Measurements from ENCODE around the gene TMEM87A.
"Not testable (repeated sequence)": the region's sequence is repeated elsewhere in the genome, so short reads cannot be mapped to it uniquely, and the experiment has no call there.

The TMEM87A gene

GRCh38 chr15:42272939-42273899 lies at the start of gene TMEM87A, which contains the start of gene GANC:
Gene TMEM87A (minus strand): TSS chr15:42273433. CDS start chr15:42273398, 35 bp downstream.
Gene GANC (plus strand): TSS chr15:42273201. CDS start chr15:42274482, 1,281 bp downstream.
- peak; percentile 99 for DNase-seq (ENCODE audit: low spot score)

- DNase-seq (ENCODE audit: low spot score) = no peak
Observed at GRCh38 chr15:42319206-42319605, 46.0 kb upstream of the TMEM87A start.

- not testable (repeated sequence) for DNase-seq (ENCODE audit: low spot score)
Observed at GRCh38 chr15:42316282-42316805, 43.1 kb upstream of the TMEM87A start.

GRCh38 chr15:42315521-42315920 lies 42.3 kb upstream of the TMEM87A start:
- no peak for DNase-seq (ENCODE audit: low spot score)

GRCh38 chr15:42314818-42315217 lies 41.6 kb upstream of the TMEM87A start:
- no peak for DNase-seq (ENCODE audit: low spot score)

- DNase-seq (ENCODE audit: low spot score) = peak; percentile 21
Observed at GRCh38 chr15:42313463-42313862, 40.2 kb upstream of the TMEM87A start.

GRCh38 chr15:42306681-42307080 lies 33.4 kb upstream of the TMEM87A start:
- no peak for DNase-seq (ENCODE audit: low spot score)

GRCh38 chr15:42301004-42301403 lies 27.8 kb upstream of the TMEM87A start:
- DNase-seq (ENCODE audit: low spot score) = not testable (repeated sequence)

- no peak for DNase-seq (ENCODE audit: low spot score)
Observed at GRCh38 chr15:42289166-42289565, 15.9 kb upstream of the TMEM87A start.

- no peak for DNase-seq (ENCODE audit: low spot score)
Observed at GRCh38 chr15:42287931-42288330, 14.7 kb upstream of the TMEM87A start.

- DNase-seq (ENCODE audit: low spot score) = no peak
Observed at GRCh38 chr15:42286445-42287029, 13.3 kb upstream of the TMEM87A start.

GRCh38 chr15:42285034-42285433 lies 11.8 kb upstream of the TMEM87A start:
- no peak for DNase-seq (ENCODE audit: low spot score)

- no peak for DNase-seq (ENCODE audit: low spot score)
Observed at GRCh38 chr15:42284551-42284950, 11.3 kb upstream of the TMEM87A start.

GRCh38 chr15:42283671-42284070 lies 10.4 kb upstream of the TMEM87A start:
- no peak for DNase-seq (ENCODE audit: low spot score)

GRCh38 chr15:42282926-42283325 lies 9.7 kb upstream of the TMEM87A start:
- DNase-seq (ENCODE audit: low spot score) = no peak

GRCh38 chr15:42282344-42282743 lies 9.1 kb upstream of the TMEM87A start:
- DNase-seq (ENCODE audit: low spot score) = no peak

GRCh38 chr15:42279234-42279723 lies 6.0 kb upstream of the TMEM87A start:
- DNase-seq (ENCODE audit: low spot score) = no peak

- DNase-seq (ENCODE audit: low spot score) = no peak
Observed at GRCh38 chr15:42276762-42277161, 3.5 kb upstream of the TMEM87A start.

GRCh38 chr15:42275780-42276391 lies 2.7 kb upstream of the TMEM87A start:
- peak; percentile 31 for DNase-seq (ENCODE audit: low spot score)

- DNase-seq (ENCODE audit: low spot score) = no peak
Observed at GRCh38 chr15:42274702-42274989, 1.4 kb upstream of the TMEM87A start.

- peak; percentile 58 for DNase-seq (ENCODE audit: low spot score)
Observed at GRCh38 chr15:42273900-42274701, 868 bp upstream of the TMEM87A start.

GRCh38 chr15:42270996-42271395 lies 2.2 kb downstream of the TMEM87A start:
- DNase-seq (ENCODE audit: low spot score) = no peak
